HG03135 (cell line): ENCODE data around the gene FAM170B.

ENCODE experiments used
- ATAC-seq: cut with Tn5 transposase; IDR thresholded peaks from one replicate; pipeline ENCODE4 v1.9.1; 2021; ENCODE audit warnings: mild to moderate bottlenecking, moderate library complexity; ENCODE audit not compliant: unreplicated experiment

The FAM170B gene

DNA sequence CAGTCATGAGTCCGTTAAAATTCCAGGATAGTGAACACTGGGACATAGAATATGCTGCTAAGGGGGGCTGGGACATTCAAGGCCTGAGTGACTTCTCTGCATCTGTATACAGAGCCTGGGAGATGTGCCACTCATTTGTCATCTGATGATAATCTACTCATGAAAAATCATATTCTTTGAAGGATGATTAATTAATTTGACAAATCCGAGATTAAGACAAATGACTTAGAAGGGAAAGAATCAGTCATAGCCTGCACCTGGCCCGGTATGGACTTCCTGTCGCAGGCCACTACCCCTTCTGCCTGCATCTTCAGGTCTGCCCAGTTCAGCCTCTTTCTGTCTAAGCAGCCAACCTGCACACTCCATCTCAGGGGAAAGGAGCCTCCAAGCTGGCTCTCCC, 18.8 kb upstream of the FAM170B start:
- ATAC-seq: no peak

DNA sequence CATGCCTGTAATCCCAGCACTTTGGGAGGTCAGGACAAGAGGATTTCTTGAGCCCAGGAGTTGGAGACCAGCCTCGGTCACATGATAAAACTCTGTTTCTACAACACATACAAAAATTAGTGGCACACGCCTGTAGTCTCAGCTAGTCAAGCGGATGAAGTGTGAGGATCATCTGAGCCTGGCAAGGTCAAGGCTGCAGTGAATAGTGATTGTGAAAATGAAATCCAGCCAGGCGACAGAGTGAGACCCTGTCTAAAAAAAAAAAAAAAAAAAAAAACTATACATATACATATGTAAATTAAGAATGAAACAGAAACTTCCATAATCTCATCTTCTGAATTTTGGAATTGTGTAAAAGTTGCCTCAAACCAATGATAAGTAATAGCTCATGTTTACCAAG, 18.2 kb upstream of the FAM170B start:
- ATAC-seq: no peak

- ATAC-seq: no peak
Measured at GRCh38 chr10:49151481-49151880, 17.7 kb upstream of the FAM170B start.

DNA sequence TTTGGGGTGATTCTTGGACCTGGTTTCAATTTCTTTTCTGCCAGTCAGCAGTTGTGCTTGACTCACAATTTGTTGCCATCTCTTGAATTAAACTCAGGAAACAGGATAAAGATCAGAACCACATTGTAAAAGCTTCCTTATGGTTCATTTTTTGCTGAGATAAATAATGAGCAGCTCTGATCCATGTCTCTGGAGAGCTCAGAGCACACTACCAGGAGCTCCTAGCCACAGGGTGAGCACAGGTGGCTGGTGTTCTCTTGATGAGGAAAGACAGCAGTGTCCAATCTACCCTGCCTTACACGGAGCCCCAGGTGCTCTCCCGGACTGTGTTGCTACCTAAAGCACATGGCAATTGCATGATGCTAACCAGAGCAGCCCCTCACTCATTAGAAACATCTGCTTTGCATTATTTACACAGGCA, 17.2 kb upstream of the FAM170B start:
- no peak for ATAC-seq

DNA sequence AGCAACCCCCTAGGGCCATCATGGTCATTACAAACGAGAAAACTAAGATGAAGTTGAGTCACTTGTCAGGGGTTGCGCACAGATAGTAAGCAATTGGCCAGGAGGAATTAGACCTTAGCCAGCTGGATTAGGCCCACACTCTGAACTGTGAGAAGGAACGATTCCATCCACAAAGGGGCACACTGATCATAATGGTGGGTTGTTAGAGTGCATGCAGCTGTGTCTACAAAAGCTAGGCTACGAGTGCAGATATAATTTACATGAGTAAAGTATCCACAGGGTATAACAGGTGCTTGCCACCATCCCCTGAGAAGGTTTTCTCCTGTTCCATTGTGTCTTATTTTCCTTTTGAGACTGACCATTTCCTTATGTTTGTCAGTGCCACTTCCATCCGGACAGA, 16.6 kb upstream of the FAM170B start:
- no peak for ATAC-seq

GRCh38 chr10:49149881-49150280, 16.1 kb upstream of the FAM170B start:
- ATAC-seq: no peak

DNA sequence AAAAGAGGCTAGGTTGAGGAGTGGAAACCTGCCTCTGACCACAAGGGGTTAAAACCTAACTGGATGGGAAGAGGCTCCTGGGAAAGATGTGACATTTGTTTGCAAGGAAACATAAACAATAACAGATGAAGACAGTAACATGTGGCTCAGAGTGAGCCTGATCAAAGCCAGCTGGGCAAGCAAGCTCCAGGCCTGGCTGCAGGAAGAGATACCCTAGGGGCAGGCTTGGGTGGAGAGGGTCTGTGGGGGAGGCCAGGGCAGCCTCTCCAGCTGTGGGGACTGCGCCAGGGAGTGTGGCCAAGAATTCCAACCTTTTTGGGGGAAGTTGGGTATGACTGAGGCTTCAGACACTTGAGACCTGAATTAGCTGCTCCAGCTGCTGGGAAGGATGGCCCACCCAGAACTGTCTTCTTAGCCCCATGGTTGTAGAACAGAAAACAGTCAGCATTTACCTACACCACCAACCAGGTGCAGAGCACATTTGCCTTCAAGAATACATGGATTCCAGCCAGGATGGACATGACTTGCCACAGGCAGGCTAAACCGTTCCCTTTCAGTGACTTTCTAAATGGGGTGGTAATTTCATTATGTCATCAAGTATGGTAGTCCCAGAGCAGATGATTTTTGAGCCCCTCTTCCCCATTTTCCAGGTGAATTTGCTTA, 10.4 kb upstream of the FAM170B start:
- no peak for ATAC-seq

DNA sequence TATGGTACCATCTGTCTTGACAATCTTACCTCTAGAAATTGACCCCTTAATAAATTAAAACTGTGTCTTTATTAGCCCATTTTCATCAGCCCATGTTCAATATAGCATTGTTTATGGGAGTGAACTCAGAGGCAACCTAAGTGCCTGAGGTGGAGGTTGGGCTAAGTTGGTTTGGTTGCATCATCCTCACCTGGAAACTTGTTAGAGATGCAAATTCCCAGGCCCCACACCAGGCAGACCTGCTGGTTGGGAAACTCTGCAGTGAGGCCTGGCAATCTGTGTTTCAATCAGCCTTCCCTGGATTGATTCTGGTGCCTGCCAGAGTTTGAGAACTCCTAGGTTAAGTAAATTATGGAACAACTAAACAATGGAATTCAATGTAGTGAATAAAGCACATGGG, 9.4 kb upstream of the FAM170B start:
- no peak for ATAC-seq

- no peak for ATAC-seq
Measured at GRCh38 chr10:49141541-49142332, 7.9 kb upstream of the FAM170B start.

DNA sequence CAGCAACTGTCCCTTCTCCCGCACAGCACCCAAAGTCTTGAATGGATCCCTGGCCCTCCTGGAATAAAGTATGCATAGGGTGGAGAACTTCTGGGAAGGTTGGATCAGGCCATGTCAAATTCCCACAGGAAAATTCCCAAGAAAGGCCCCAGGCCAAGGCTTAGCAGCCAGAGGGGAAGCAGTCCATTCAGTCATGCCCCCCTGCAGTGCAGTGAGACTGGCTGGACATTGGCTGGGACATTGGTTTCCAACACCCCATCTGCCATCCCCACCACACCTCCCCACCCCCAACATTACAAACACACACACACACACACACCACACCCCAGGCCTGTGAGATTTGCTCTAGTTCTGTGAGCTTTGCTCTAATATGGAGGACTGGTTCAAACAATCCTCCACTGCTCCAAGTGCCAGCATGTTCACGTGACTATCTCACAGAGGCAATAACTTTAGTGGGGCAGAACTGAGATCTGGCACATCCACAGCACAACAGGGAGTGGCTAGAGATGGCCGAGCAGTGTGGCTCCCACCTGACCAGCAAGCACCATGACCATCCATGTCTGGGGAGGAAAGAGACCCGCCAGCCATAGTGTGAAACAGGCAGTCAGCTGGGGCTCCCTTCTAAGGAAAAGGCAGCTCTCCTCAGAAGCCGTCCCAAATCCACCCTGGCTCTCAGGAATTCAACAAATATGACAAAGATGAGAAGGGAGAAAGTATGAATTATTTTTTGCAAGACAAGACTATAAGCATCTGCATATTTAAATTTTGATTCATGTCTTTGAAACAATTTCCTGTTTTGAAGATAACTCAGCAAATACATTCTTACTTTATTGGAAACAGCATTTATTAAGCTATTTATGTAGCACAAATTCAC, 6.7 kb upstream of the FAM170B start:
- no peak for ATAC-seq

- ATAC-seq: no peak
Measured at GRCh38 chr10:49139846-49140195, 6.0 kb upstream of the FAM170B start.

GRCh38 chr10:49139028-49139845, 5.4 kb upstream of the FAM170B start:
- no peak for ATAC-seq

DNA sequence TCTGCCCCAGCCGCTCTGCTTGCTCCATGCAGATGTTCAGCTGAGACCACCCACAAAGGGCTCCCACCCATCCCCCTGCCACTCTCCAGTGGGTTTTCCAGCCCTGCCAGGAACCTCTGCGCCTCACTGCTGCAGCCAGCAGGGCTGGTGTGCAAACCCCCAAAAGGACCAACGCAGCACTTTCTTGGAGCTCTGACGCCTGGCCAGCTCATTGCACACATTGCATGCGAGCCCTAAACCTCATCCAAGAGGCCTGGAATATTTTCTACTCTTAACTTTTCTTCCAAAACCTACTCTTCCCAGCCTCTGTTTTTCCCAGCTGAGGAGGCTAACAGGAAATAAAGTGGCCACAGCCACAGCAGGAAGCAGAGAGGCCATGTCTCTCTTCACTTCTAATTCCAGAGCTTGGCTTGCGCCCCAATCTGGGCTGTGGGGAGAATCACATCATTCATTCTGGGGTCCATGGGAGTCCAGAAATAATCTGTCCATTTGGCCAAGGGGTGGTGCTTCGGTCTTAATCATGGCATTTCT, 4.6 kb upstream of the FAM170B start:
- ATAC-seq: no peak

DNA sequence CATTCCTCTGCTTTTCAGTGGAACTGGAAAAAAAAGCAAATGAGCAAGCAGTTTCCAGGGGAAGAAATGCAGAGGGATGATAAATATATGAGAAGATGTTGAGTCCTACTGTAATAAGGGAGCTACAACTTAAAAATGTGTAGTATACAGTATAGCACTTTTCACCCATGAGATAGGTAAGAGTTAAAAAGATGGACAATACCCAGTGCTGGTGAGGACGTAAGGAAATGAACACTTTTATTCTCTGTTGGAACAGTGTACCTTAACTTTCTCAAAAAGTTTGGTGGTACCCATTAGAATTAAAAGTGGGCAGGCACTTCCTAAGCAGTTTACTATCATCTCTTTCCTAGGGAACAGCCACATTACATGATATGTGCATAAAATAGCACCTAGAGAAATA, 2.7 kb upstream of the FAM170B start:
- ATAC-seq: no peak

DNA sequence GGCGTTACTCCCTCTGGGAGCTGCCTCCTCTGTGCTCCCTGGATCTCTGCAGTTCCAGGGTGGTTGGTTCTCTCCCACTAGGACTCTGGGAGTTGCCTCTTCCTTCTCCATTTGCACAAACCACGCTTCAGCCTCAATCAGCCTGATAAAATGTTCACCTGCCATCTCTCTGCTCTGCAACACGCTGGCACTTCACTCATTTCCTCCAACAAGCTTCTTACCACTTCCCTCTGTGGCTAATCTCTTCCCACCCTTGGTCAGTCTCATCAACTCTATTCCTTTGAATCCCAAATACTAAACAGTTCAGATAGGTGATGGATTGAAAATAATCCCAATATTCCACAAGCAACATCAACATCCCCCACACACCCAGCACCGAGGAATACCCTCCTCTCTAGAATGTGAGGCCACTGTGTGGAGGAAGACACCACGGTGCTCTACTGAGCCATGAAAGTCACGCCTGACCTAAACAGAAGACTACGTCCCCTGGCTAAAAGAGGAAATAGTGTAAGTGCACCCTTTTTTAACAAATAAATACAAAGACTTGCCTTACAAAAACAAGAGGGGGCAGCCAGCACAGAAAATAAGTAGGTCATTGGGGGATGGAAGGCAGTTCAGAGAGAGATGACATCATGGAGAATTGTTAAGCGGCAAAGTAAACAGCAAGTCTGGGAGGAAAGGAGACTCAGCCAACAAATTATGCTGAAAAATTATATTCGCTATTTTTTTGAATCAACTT, 1.9 kb upstream of the FAM170B start:
- no peak for ATAC-seq

DNA sequence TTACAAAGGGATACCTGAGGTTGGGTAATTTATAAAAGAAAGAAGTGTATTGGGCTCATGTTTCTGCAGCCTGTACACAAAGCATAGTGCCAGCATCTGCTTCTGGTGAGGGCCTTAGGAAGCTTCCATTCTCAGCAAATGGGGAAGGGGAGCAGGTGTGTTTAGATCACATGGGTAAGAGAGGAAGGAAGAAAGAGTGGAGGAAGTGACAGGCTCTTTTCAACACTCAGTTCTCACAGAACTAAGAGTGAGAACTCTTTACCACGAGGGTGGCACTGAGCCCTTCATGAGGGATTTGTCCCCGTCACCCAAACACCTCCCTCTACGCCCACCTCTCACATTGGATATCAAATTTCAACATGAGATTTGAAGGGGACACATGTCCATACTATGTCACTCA, 506 bp upstream of the FAM170B start:
- no peak for ATAC-seq

- no peak for ATAC-seq
Measured at GRCh38 chr10:49132362-49132737, 1.5 kb downstream of the FAM170B start.

DNA sequence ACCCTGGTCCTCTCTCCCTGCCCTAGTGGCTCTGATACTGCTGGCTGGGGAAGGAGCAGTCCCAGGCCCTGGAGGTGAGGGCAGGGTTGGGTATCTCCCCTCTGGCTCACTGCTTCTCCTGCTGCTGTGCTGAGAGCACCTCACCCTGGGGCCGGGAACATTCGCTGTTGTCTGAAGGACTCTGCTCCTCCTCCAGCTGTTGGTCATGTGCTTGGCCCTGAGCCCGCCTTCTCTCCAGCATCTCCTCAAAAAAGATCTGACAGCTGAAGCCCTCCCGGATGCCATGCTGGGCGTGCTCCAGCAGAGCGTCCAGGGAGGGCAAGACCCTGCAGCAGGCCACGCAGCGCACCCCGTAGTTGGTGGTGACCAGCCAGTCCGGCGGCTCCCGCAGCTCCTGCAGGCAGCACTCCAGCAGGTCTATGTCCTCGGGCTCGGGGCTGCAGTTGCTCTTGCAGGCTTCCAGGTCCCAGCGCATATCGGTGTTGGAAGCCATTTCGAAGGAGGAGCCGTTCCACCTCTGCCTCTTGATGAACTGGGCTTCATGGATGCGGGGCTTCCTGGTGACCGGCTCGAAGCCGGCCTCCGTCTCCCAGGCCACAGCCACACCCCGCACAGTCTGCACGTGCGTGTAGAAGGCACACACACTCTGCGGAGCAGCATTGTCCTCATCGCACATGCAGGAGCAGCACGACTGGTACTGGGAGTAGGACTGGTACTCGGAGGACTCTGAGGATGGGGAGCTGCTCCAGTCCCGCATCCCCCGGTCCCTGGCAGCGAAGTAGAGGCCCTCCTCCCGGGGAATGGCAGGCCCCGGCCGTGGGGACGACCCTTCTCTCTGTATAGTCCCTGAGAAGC, 2.1 kb downstream of the FAM170B start:
- no peak for ATAC-seq

DNA sequence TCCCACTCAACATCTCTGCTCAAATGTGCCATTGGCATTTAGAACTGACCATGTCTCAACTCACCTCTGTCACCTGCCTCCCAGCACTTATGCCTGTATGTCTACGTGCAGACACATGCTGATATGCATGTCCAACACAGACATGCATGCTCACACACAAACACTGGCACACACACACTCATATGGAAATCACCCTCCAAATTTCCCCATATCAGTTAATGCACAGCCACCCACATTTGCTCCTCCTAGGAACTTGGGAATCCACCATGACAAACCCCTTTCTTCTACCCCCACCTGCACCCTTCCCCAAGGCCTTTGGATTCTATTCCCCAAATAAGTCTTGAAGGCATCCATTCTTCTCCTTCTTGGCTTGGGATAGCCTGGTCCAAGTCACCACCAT, 4.4 kb downstream of the FAM170B start:
- no peak for ATAC-seq
